ENCODE results near the gene MIER2. TPM values are rescaled to one million over a fixed set of nuclear protein-coding genes. Genes with fewer than 3 reads are reported as not detected.

MIER2 gene
- total RNA-seq, 1 donor from 2014 or later: 15.0 TPM

GRCh38 chr19:374886-375235, 30.3 kb upstream of the MIER2 start:
- peaks cover 19% of the 10 kb centered on the region for H3K27me3 Mint-ChIP-seq
- intact Hi-C loops (cut with micrococcal nuclease): no loop called here
- no peaks in the 10 kb centered on the region for H3K4me1 Mint-ChIP-seq

GRCh38 chr19:374183-374885, 29.7 kb upstream of the MIER2 start:
- Mint-ChIP-seq H3K4me3 (no peak overlapping the region), H3K36me3 (ENCODE audit: low read depth) (no peaks in the 10 kb centered on the region), H3K27me3 (peaks cover 19% of the 10 kb centered on the region), H3K4me1 (no peaks in the 10 kb centered on the region), H3K27ac (no peak overlapping the region), H3K9me3 (no peaks in the 10 kb centered on the region)
- CTCF ChIA-PET: no interaction called here
- TF ChIP-seq CTCF (IDR thresholded peaks at IDR 0.05): no peak
- POLR2A ChIA-PET: no interaction called here
- no peak for ATAC-seq (ENCODE audit: low read depth)
- intact Hi-C loops (cut with micrococcal nuclease): no loop called here
- no peak for DNase-seq

More at GRCh38 chr19:374886-375235, 30.3 kb upstream of the MIER2 start:
- no peak overlapping the region for H3K4me3 Mint-ChIP-seq
- ChIA-PET POLR2A (no interaction called here), CTCF (no interaction called here)
- TF ChIP-seq CTCF (IDR thresholded peaks at IDR 0.05): no peak
- ATAC-seq (ENCODE audit: low read depth) (no peak), DNase-seq (no peak)
- no peak overlapping the region for H3K27ac Mint-ChIP-seq
- H3K36me3 Mint-ChIP-seq (ENCODE audit: low read depth): no peaks in the 10 kb centered on the region
- no peaks in the 10 kb centered on the region for H3K9me3 Mint-ChIP-seq

- no peak for DNase-seq
- Mint-ChIP-seq H3K27me3 (peaks cover 21% of the 10 kb centered on the region), H3K4me3 (no peak overlapping the region), H3K36me3 (ENCODE audit: low read depth) (no peaks in the 10 kb centered on the region), H3K4me1 (no peaks in the 10 kb centered on the region), H3K9me3 (no peaks in the 10 kb centered on the region), H3K27ac (no peak overlapping the region)
- ATAC-seq (ENCODE audit: low read depth): no peak
- no peak for TF ChIP-seq CTCF (IDR thresholded peaks at IDR 0.05)
- ChIA-PET CTCF (no interaction called here), POLR2A (no interaction called here)
- intact Hi-C loops (cut with micrococcal nuclease): no loop called here
These were observed 29.0 kb upstream of the MIER2 start for GRCh38 chr19:373391-374182.

- DNase-seq: no peak
- CTCF ChIA-PET: no interaction called here
- no peak for ATAC-seq (ENCODE audit: low read depth)
- H3K9me3 Mint-ChIP-seq: no peaks in the 10 kb centered on the region
- TF ChIP-seq CTCF (IDR thresholded peaks at IDR 0.05): no peak
- no peak overlapping the region for H3K4me3 Mint-ChIP-seq
- H3K4me1 Mint-ChIP-seq: no peaks in the 10 kb centered on the region
- H3K27ac Mint-ChIP-seq: no peak overlapping the region
- POLR2A ChIA-PET: no interaction called here
- peaks cover 22% of the 10 kb centered on the region for H3K27me3 Mint-ChIP-seq
- no peaks in the 10 kb centered on the region for H3K36me3 Mint-ChIP-seq (ENCODE audit: low read depth)
- intact Hi-C loops (cut with micrococcal nuclease): no loop called here
These were observed 27.8 kb upstream of the MIER2 start for GRCh38 chr19:372306-372890.

- intact Hi-C loops (cut with micrococcal nuclease): no loop called here
- CTCF ChIA-PET: no interaction called here
- no peak overlapping the region for H3K27ac Mint-ChIP-seq
- no peak overlapping the region for H3K4me3 Mint-ChIP-seq
- no peaks in the 10 kb centered on the region for H3K9me3 Mint-ChIP-seq
- H3K36me3 Mint-ChIP-seq (ENCODE audit: low read depth): no peaks in the 10 kb centered on the region
- peaks cover 25% of the 10 kb centered on the region for H3K27me3 Mint-ChIP-seq
- no peak for ATAC-seq (ENCODE audit: low read depth)
- no peak for DNase-seq
- POLR2A ChIA-PET: no interaction called here
- H3K4me1 Mint-ChIP-seq: no peaks in the 10 kb centered on the region
- no peak for TF ChIP-seq CTCF (IDR thresholded peaks at IDR 0.05)
These were observed 27.0 kb upstream of the MIER2 start for GRCh38 chr19:371501-372168.

Data from activated B cell treated with CpG ODN at 0.5 μM for 24 hours (primary cell).